HepG2 (cell line): ENCODE data around the gene ATF3. TPM values are rescaled to one million over a fixed set of nuclear protein-coding genes. Genes with fewer than 3 reads are reported as not detected.

Source experiments
- ATM ChIP-seq: fragments of 450-650 bp; IDR thresholded peaks from 2 replicates; pipeline ENCODE4 v1.7.1; 2017; ENCODE audit warnings: mild to moderate bottlenecking, borderline replicate concordance
- ERF ChIP-seq: IDR thresholded peaks from 2 replicates; pipeline ENCODE4 v1.6.1; 2018; ENCODE audit warnings: missing biosample characterization, missing genetic modification reagents
- ETV5 ChIP-seq: IDR thresholded peaks from 2 replicates; pipeline ENCODE4 v1.6.1; 2018; ENCODE audit warnings: missing biosample characterization, missing genetic modification reagents, inconsistent platforms, borderline replicate concordance
- FOXA3 ChIP-seq: IDR thresholded peaks from 2 replicates; pipeline ENCODE4 v1.6.1; 2016; ENCODE audit warnings: missing genetic modification reagents, missing compliant biosample characterization
- LCORL ChIP-seq, 2 experiments: fragments of 450-650 bp in 1 of 2; sonication (generic) in 1 of 2; formaldehyde crosslinking in 1 of 2; IDR thresholded peaks; 2 replicates each; pipeline versions ENCODE4 v1.5.0 to v1.6.1; 2017 to 2020; ENCODE audit warnings: antibody characterized with exemption in 1 of 2, missing genetic modification reagents in 1 of 2
- MAZ ChIP-seq, 2 experiments: sonication (generic) in 1 of 2; formaldehyde crosslinking in 1 of 2; IDR thresholded peaks; 2 replicates each; pipeline versions ENCODE4 v1.5.0 to v1.6.1; 2012 to 2020; ENCODE audit warnings: low read depth in 2 of 2, mild to moderate bottlenecking in 2 of 2, borderline replicate concordance in 1 of 2, improper control_type of control experiment in 1 of 2, low read length in 1 of 2, missing genetic modification reagents in 1 of 2, moderate library complexity in 1 of 2
- RELA ChIP-seq: sonication (generic); formaldehyde crosslinking; IDR thresholded peaks from 2 replicates; pipeline ENCODE4 v1.4.0; 2020; ENCODE audit warnings: missing genetic modification reagents
- SP2 ChIP-seq: sonication (generic); formaldehyde crosslinking; IDR thresholded peaks from 2 replicates; pipeline ENCODE4 v1.5.1; 2020; ENCODE audit warnings: mild to moderate bottlenecking, missing genetic modification reagents
- XBP1 ChIP-seq: sonication (generic); formaldehyde crosslinking; IDR thresholded peaks from 2 replicates; pipeline ENCODE4 v1.5.0; 2020; ENCODE audit warnings: missing genetic modification reagents
- ZNF431 ChIP-seq: sonication (generic); formaldehyde crosslinking; IDR thresholded peaks from 2 replicates; pipeline ENCODE4 v1.9.0; 2022; ENCODE audit warnings: missing genetic modification reagents, low read depth, mild to moderate bottlenecking, borderline replicate concordance
- ZNF460 ChIP-seq: sonication (generic); formaldehyde crosslinking; IDR thresholded peaks from 2 replicates; pipeline ENCODE4 v1.5.1; 2020; ENCODE audit warnings: missing genetic modification reagents, mild to moderate bottlenecking, borderline replicate concordance
- ZNF510 ChIP-seq: sonication (generic); formaldehyde crosslinking; IDR thresholded peaks from 2 replicates; pipeline ENCODE4 v1.4.0; 2020; ENCODE audit warnings: low read depth, mild to moderate bottlenecking, missing genetic modification reagents
- ZNF629 ChIP-seq: sonication (generic); formaldehyde crosslinking; conservative IDR thresholded peaks from 2 replicates; pipeline ENCODE4 v1.5.0; 2020; ENCODE audit warnings: missing genetic modification reagents
- ZNF713 ChIP-seq: sonication (generic); formaldehyde crosslinking; IDR thresholded peaks from 2 replicates; pipeline ENCODE4 v1.4.0; 2020; ENCODE audit warnings: mild to moderate bottlenecking, missing genetic modification reagents
- ZNF790 ChIP-seq: sonication (generic); formaldehyde crosslinking; IDR thresholded peaks from 2 replicates; pipeline ENCODE4 v1.8.0; 2022; ENCODE audit warnings: missing genetic modification reagents, mild to moderate bottlenecking, borderline replicate concordance
- polyA plus RNA-seq, 8 experiments: library from polyadenylated mRNA; depleted of rRNA in 3 of 8; stranded (reverse) in 7 of 8; unstranded in 1 of 8; fragments of >200 nt; fragmentation: Illumina TruSeq in 4 of 8; extraction: Trizol in 4 of 8; gene quantifications; 2 replicates each; pipeline versions ENCODE4 v1.2.1 to v1.2.3, GENCODE V29; 2011 to 2016; ENCODE audit warnings: low read depth in 4 of 8, missing spikeins in 1 of 8, mixed read lengths in 1 of 8; ENCODE audit not compliant: insufficient read depth in 1 of 8
- total RNA-seq, 5 experiments: library from RNA; depleted of rRNA; stranded (reverse); fragments of >200 nt; fragmentation: Illumina TruSeq; extraction: Trizol; gene quantifications; 2 replicates each; pipeline ENCODE4 v1.2.3, GENCODE V29; 2016; ENCODE audit warnings: low read depth in 1 of 5
- TF ChIP-seq, protein P1 (sequence below): sonication (generic); formaldehyde crosslinking; IDR thresholded peaks from 2 replicates; pipeline ENCODE4 v1.4.0; 2020; ENCODE audit warnings: mild to moderate bottlenecking, missing genetic modification reagents
- TF ChIP-seq, protein P2 (sequence below): sonication (generic); formaldehyde crosslinking; IDR thresholded peaks from 2 replicates; pipeline ENCODE4 v1.8.0; 2022; ENCODE audit warnings: mild to moderate bottlenecking, missing genetic modification reagents; ENCODE audit not compliant: insufficient replicate concordance
- TF ChIP-seq, protein P3 (sequence below): sonication (generic); formaldehyde crosslinking; IDR thresholded peaks from 2 replicates; pipeline ENCODE4 v1.8.0; 2023; ENCODE audit warnings: mild to moderate bottlenecking, missing genetic modification reagents
- TF ChIP-seq, protein P4 (sequence below): IDR thresholded peaks from 2 replicates; pipeline ENCODE4 v1.4.0; 2020; ENCODE audit warnings: mild to moderate bottlenecking, missing genetic modification reagents

Gene ATF3
- total and polyA plus RNA-seq, 2 of the 13 experiments (the other 11 are each of a cell fraction or from before 2014, with no cell fraction given): 5.0 to 13.0 TPM

DNA sequence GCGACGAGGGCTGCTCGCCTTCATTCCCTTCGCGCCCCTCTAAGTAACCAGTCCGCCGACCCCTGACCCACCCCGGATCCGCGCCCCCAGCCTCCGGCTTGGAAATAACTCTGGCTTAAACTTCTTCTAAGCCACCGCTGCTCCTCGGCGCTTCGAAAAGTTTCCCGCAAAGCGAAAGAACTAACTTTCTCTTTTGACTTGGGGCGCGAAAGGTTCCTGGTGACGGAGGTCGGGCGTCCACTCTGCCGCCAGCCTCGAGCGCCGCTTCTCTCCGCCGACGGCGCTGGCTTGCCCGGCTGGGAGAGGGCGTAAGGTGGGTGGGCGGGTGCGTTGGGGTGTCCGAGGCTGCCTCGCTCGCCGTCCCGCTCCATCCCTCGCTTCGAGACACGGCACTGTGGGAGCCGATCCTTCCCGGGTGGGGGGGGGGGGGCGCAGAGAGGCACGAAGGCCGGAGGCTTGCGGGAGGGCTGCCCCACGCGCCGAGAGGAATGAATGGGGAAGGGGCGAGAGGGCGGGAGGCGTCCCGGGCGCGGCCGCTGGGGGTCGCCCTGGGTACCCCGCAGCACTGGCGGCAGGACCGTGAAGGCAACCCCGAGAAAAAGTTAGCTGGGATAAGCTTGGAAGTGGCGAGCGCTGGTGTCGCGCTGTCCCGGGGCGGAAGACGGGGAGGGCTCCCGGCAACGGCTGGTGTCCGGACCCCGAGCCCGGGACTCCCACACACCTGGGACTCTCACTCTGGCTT, 569 bp downstream of the ATF3 start (continued):
- TF ChIP-seq MAZ (IDR thresholded peaks at IDR 0.05; ENCODE audit: borderline replicate concordance, low read depth, low read length) (no peak), MAZ (CRISPR knock-in tag; IDR thresholded peaks at IDR 0.05; ENCODE audit: low read depth) (no peak), SP2 (CRISPR knock-in tag) (no peak), LCORL (IDR thresholded peaks at IDR 0.05) (no peak), LCORL (CRISPR knock-in tag; IDR thresholded peaks at IDR 0.05) (0 out of 2 replicates have a peak, but pooled peaks have one; percentile 29), ATM (no peak), ZNF460 (no peak), ZNF713 (CRISPR knock-in tag) (no peak), RELA (no peak), ERF (CRISPR knock-in tag) (peak; percentile 57; the same call in 1 of the 2 replicates), ETV5 (no peak), ZNF790 (peak; percentile 84; the same call in 1 of the 2 replicates), XBP1 (CRISPR knock-in tag) (no peak), FOXA3 (CRISPR knock-in tag) (0 out of 2 replicates have a peak, but pooled peaks have one; percentile 12), ZNF510 (CRISPR knock-in tag) (peak; percentile 76; the same call in 1 of the 2 replicates), ZNF629 (CRISPR knock-in tag) (no peak), ZNF431 (CRISPR knock-in tag) (0 out of 2 replicates have a peak, but pooled peaks have one; percentile 25)
- TF ChIP-seq, protein P1, sequence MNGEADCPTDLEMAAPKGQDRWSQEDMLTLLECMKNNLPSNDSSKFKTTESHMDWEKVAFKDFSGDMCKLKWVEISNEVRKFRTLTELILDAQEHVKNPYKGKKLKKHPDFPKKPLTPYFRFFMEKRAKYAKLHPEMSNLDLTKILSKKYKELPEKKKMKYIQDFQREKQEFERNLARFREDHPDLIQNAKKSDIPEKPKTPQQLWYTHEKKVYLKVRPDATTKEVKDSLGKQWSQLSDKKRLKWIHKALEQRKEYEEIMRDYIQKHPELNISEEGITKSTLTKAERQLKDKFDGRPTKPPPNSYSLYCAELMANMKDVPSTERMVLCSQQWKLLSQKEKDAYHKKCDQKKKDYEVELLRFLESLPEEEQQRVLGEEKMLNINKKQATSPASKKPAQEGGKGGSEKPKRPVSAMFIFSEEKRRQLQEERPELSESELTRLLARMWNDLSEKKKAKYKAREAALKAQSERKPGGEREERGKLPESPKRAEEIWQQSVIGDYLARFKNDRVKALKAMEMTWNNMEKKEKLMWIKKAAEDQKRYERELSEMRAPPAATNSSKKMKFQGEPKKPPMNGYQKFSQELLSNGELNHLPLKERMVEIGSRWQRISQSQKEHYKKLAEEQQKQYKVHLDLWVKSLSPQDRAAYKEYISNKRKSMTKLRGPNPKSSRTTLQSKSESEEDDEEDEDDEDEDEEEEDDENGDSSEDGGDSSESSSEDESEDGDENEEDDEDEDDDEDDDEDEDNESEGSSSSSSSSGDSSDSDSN (CRISPR knock-in tag): peak; percentile 72
- TF ChIP-seq, protein P2, sequence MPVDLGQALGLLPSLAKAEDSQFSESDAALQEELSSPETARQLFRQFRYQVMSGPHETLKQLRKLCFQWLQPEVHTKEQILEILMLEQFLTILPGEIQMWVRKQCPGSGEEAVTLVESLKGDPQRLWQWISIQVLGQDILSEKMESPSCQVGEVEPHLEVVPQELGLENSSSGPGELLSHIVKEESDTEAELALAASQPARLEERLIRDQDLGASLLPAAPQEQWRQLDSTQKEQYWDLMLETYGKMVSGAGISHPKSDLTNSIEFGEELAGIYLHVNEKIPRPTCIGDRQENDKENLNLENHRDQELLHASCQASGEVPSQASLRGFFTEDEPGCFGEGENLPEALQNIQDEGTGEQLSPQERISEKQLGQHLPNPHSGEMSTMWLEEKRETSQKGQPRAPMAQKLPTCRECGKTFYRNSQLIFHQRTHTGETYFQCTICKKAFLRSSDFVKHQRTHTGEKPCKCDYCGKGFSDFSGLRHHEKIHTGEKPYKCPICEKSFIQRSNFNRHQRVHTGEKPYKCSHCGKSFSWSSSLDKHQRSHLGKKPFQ: no peak
- TF ChIP-seq, protein P3, sequence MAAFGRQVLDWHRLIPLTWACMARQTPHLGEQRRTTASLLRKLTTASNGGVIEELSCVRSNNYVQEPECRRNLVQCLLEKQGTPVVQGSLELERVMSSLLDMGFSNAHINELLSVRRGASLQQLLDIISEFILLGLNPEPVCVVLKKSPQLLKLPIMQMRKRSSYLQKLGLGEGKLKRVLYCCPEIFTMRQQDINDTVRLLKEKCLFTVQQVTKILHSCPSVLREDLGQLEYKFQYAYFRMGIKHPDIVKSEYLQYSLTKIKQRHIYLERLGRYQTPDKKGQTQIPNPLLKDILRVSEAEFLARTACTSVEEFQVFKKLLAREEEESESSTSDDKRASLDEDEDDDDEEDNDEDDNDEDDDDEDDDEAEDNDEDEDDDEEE: 0 out of 2 replicates have a peak, but pooled peaks have one; percentile 21
- TF ChIP-seq, protein P4, sequence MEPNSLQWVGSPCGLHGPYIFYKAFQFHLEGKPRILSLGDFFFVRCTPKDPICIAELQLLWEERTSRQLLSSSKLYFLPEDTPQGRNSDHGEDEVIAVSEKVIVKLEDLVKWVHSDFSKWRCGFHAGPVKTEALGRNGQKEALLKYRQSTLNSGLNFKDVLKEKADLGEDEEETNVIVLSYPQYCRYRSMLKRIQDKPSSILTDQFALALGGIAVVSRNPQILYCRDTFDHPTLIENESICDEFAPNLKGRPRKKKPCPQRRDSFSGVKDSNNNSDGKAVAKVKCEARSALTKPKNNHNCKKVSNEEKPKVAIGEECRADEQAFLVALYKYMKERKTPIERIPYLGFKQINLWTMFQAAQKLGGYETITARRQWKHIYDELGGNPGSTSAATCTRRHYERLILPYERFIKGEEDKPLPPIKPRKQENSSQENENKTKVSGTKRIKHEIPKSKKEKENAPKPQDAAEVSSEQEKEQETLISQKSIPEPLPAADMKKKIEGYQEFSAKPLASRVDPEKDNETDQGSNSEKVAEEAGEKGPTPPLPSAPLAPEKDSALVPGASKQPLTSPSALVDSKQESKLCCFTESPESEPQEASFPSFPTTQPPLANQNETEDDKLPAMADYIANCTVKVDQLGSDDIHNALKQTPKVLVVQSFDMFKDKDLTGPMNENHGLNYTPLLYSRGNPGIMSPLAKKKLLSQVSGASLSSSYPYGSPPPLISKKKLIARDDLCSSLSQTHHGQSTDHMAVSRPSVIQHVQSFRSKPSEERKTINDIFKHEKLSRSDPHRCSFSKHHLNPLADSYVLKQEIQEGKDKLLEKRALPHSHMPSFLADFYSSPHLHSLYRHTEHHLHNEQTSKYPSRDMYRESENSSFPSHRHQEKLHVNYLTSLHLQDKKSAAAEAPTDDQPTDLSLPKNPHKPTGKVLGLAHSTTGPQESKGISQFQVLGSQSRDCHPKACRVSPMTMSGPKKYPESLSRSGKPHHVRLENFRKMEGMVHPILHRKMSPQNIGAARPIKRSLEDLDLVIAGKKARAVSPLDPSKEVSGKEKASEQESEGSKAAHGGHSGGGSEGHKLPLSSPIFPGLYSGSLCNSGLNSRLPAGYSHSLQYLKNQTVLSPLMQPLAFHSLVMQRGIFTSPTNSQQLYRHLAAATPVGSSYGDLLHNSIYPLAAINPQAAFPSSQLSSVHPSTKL (CRISPR knock-in tag): 0 out of 2 replicates have a peak, but pooled peaks have one; percentile 18
